Right lung (tissue), 5 donors: ENCODE data around the gene USP15. TPM values are rescaled to one million over a fixed set of nuclear protein-coding genes. Genes with fewer than 3 reads are reported as not detected.

Source experiments
- DNase-seq, 2 donors: peaks; one replicate each; pipeline ENCODE4 v3.0.0-alpha.2; 2013
- polyA plus RNA-seq, 5 donors: library from polyadenylated mRNA; unstranded; fragments of 120-200 nt; gene quantifications; one replicate each; pipeline versions ENCODE4 v1.2.1 to v1.2.3, GENCODE V29; 2013; ENCODE audit warnings: inconsistent platforms in 1 of 5, low replicate concordance in 1 of 5; ENCODE audit not compliant: insufficient read length in 5 of 5, insufficient read depth in 1 of 5

The USP15 gene
- polyA plus RNA-seq, 5 donors, result 33.1 to 64.3 (median 54.9) TPM

- DNase-seq, result no peak
Measured at GRCh38 chr12:62254967-62255366, 5.2 kb upstream of the USP15 start.

GRCh38 chr12:62256408-62257096, 3.7 kb upstream of the USP15 start:
- peak in 1 of 2 donors; percentile 5 for DNase-seq

DNA sequence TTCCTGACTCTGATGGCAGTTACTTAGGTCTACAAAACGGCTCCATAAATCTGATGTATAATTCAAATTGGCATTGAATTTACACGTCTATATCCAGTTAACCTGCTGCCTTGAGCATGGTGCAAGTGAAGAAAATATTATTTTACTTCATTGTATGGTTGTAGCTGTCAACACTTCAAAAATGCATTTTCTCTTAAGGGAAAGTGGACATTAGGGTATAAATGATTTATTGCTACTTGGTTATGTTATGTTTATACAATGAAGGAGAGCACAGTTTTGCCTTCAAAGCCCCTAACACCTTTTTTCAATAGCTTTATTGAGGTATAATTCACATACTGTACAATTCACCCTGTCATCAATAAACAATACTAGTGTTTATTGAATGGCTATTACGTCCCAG, 2.0 kb upstream of the USP15 start:
- no peak for DNase-seq

GRCh38 chr12:62258941-62259630, 1.1 kb upstream of the USP15 start:
- DNase-seq, result peak in 1 of 2 donors; percentile 9

GRCh38 chr12:62259631-62259992, 592 bp upstream of the USP15 start:
- no peak for DNase-seq

DNA sequence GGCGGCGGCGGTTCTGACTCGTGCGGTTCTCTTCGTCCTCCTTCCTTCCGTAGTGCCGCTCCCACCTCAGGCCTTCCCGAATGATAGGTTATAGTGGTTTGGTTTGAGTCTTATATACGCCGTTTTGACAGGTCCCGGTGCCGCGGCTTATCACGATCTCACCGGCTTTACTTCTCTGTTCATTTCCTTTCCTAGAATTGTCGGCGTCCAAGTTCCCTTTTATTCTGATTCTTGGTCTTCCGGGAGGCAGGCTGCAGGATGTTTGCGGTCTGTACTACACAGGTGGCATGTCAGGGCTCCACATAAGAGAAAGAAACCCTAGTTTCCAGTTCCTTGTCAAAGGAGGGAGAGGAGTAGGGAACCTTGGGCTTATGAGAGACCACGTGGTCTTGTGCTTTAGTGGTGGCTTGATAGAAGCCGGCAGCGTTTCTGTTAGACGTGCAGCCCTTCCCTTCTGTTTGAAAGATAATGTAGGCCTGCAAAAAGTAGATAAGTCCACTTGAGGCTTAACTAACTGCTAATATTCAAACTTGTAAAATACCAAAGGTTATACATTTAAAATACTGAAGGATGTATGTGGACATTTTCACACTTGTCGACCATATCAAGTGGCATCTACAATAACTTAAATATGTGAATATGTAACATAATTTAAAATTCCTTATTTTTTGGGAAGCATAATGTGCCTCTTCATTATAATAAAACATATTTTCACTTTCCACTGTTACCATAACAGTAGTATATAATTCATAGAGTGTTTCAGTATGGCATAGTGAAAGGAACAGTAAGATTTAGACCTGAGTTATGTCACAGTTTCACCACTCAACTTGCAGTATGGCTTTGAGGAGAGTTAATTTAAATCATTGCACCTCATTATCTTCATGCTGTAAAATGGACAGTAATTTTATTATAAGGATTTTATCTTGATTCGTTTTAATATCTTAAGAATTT, 804 bp downstream of the USP15 start:
- peak; percentile 12 to 19 for DNase-seq

DNA sequence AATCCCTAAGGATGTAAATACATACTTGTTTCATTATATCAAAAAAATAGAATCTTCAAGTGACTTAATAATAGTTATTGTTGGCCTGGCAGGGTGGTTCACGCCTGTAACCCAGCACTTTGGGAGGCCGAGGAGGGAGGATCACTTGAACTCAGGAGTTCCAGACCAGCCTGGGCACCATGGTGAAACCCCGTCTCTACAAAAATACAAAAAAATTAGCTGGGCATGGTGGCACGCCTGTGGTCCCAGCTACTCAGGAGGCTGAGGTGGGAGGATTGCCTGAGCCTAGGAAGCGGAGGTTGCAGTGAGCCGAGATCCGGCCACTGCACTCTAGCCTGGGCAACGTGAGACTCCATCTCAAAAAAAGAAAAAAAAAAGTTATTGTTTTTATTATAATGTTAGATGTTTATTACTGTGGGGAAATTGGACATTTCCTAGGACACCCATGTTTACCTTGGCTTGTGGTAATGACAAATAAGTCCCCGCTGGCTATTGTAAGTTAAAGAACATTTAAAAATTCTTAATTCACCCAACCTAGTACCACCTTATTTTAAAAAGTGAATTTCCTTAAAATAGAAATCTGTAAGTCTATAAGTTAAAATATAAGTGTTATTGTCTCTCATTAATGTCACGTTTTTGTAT, 1.8 kb downstream of the USP15 start:
- DNase-seq, result no peak

GRCh38 chr12:62263232-62263631, 3.0 kb downstream of the USP15 start:
- DNase-seq, result no peak

- DNase-seq, result no peak
Measured at GRCh38 chr12:62263966-62264365, 3.8 kb downstream of the USP15 start.

DNA sequence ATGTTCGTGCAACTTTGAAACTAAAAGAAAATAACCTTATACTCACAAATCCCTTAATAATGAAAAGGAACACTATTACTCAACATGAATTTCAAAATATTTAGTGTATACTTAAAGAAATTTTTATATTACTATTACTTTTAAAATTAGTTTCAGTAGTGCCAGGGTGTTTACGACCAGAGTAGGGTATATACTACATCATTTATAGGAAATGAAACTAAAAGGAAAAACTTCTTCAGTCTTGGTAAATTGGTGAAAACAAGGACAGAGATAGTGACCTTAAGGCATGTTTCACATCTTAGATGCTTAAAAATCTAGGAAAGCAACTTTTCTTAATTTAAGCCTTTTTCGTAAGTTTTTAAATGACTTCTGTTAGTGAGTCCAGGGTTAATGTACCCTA, 4.5 kb downstream of the USP15 start:
- no peak for DNase-seq

GRCh38 chr12:62265511-62265910, 5.3 kb downstream of the USP15 start:
- no peak for DNase-seq

- no peak for DNase-seq
Measured at GRCh38 chr12:62267026-62267425, 6.8 kb downstream of the USP15 start.

DNA sequence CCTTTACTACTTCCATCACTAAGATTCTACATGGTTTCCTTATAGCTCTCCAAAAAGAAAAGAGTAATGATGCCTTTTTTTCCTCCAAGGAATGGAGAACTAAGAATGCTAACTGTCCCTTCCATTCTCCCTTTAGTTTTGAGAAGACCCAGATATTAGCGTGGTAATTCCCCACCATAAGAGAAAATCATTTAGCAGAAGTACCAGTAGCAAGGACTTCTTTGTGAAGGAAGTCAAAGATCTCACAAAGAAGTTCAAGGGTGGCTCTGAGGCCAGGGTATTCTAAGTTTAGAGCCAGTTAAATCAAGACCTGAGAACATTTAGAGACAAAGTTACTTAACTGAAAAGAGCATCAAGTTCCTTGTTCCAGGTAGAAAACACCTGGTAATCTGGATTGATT, 7.3 kb downstream of the USP15 start:
- DNase-seq, result no peak

GRCh38 chr12:62268956-62269355, 8.8 kb downstream of the USP15 start:
- DNase-seq, result no peak

DNA sequence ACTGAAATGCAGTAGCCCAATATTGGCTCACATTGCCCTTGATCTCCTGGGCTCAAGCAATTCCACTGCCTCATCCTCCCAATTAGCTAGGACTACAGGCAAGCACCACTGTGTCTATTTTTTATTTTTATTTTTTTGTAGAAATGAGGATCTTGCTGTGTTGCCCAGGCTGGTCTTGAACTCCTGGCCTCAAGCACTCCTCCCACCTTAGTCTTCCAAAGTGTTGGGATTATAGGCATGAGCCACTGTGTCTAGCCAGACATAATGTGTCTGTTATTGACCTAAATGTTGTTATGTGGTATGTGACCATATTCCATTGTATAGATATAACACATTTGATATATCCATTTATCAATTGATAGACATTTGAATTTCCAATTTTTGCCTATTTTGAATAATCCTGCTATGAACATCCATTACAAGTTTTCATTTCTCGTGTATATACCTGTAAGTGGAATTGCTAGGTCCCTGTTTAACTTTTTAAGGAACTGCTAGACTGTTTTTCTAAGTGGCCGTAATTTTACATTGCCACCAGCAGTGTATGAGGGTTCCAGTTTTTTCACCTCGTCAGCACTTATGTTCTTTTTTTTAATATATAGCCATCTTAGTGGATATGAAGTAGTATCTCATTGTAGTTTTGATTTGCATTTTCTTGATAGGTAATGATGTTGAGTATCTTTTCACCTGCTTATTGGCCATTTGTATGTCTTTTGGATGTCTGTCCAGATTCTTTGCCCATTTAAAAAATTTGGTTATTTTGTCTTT, 9.4 kb downstream of the USP15 start:
- DNase-seq, result no peak

DNA sequence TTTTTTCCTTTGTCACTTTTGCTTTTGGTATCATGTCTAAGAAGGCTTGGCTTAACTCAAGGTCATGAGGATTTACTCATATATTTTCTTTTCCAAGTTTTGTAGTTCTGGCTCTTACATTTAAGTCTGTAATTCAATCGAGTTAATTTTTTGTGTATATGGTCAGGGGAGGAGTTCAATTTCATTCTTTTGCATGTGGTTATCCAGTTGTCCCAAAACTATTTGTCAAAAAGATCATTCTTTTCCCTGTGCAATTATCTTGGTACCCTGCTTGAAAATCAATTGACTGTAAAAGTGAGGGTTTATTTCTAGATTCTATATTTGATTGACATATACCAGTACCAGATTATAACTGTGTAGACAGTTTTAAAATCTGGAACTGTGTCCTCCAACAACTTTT, 10.2 kb downstream of the USP15 start:
- no peak for DNase-seq

DNA sequence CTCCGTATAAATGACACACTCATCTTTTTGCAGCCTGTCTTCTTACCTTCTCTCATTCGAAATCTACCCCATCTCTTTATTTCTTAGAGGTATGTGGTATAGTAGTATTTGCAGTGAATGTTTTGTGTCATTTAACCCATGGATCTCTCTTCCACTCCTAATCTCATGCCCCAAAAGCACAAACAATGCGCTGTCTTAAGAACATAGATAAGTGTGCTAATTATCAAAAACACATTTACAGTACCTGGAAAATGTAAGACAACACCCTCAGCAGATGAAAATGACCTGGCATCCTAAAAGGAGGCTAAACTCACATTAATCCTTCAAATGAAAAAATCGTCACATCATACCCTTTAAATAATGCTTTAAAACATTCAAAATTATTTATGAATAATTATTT, 10.7 kb downstream of the USP15 start:
- DNase-seq, result no peak

- DNase-seq, result no peak
Measured at GRCh38 chr12:62272936-62273552, 12.8 kb downstream of the USP15 start.

GRCh38 chr12:62273724-62274380, 13.6 kb downstream of the USP15 start:
- no peak for DNase-seq

DNA sequence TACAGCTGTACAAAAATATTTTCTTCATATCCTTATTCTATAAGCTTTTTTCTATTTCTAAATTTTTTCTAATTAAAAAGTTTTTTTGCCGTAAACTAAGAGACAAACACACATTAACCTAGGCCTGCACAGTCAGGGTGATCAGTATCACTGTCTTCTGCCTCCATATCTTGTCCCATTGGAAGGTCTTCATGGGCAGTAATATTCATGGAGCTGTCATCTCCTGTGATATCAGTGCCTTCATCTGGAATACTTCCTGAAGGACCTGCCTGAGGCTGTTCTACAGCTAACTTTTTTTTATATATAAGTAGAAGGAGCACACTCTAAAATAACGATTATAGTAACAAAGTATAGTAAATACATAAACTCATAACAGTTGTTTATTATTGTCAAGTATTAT, 17.8 kb downstream of the USP15 start:
- no peak for DNase-seq
